DMS114 treated with DMSO at 0.1 percent for 48 hours (cell line): ENCODE results near the gene DNAJC11.
"Not testable (repeated sequence)": the region's sequence is repeated elsewhere in the genome, so short reads cannot be mapped to it uniquely, and the experiment has no call there.

Source experiments
- DNase-seq: peaks from one replicate; lab custom pipeline; 2025; ENCODE audit not compliant: unreplicated experiment; lab: John Stamatoyannopoulos, UW

DNAJC11 gene

GRCh38 chr1:6701437-6702153 lies at the start of gene DNAJC11:
Gene DNAJC11, minus strand, starts transcription at chr1:6701816. Its CDS starts 16 bp downstream, at chr1:6701800.
- DNase-seq = peak; percentile 83

GRCh38 chr1:6750490-6750889 lies 48.9 kb upstream of the DNAJC11 start:
- no peak for DNase-seq

GRCh38 chr1:6747674-6748073 lies 46.1 kb upstream of the DNAJC11 start:
- no peak for DNase-seq

- DNase-seq = no peak
Observed at GRCh38 chr1:6745073-6745472, 43.5 kb upstream of the DNAJC11 start.

- DNase-seq = no peak
Observed at GRCh38 chr1:6743189-6744101, 41.8 kb upstream of the DNAJC11 start.

GRCh38 chr1:6742676-6743188 lies 41.1 kb upstream of the DNAJC11 start:
- DNase-seq = not testable (repeated sequence)

- DNase-seq = no peak
Observed at GRCh38 chr1:6738987-6739676, 37.5 kb upstream of the DNAJC11 start.

- DNase-seq = no peak
Observed at GRCh38 chr1:6732942-6733341, 31.3 kb upstream of the DNAJC11 start.

- no peak for DNase-seq
Observed at GRCh38 chr1:6731905-6732304, 30.3 kb upstream of the DNAJC11 start.

GRCh38 chr1:6730880-6731279 lies 29.3 kb upstream of the DNAJC11 start:
- DNase-seq = no peak

- DNase-seq = no peak
Observed at GRCh38 chr1:6730473-6730872, 28.9 kb upstream of the DNAJC11 start.

- peak; percentile 41 for DNase-seq
Observed at GRCh38 chr1:6727535-6727934, 25.9 kb upstream of the DNAJC11 start.

- no peak for DNase-seq
Observed at GRCh38 chr1:6726253-6726652, 24.6 kb upstream of the DNAJC11 start.

- no peak for DNase-seq
Observed at GRCh38 chr1:6724517-6725141, 23.0 kb upstream of the DNAJC11 start.

GRCh38 chr1:6723621-6724428 lies 22.2 kb upstream of the DNAJC11 start:
- no peak for DNase-seq

- no peak for DNase-seq
Observed at GRCh38 chr1:6711174-6711573, 9.6 kb upstream of the DNAJC11 start.

GRCh38 chr1:6704746-6705145 lies 3.1 kb upstream of the DNAJC11 start:
- DNase-seq = no peak

- DNase-seq = no peak
Observed at GRCh38 chr1:6703016-6703415, 1.4 kb upstream of the DNAJC11 start.

GRCh38 chr1:6700853-6701436 lies 671 bp downstream of the DNAJC11 start:
- DNase-seq = no peak

- DNase-seq = not testable (repeated sequence)
Observed at GRCh38 chr1:6699915-6700314, 1.7 kb downstream of the DNAJC11 start.
